HepG2 (cell line): ENCODE results near the gene AARSD1. TPM values are rescaled to one million over a fixed set of nuclear protein-coding genes. Genes with fewer than 3 reads are reported as not detected.

Experiments
- AKAP8 ChIP-seq: sonication (generic); formaldehyde crosslinking; IDR thresholded peaks from 2 replicates; pipeline ENCODE4 v1.5.1; 2020; ENCODE audit warnings: mild to moderate bottlenecking, missing genetic modification reagents
- ARHGAP35 ChIP-seq: sonication (generic); formaldehyde crosslinking; IDR thresholded peaks from 2 replicates; pipeline ENCODE4 v1.9.0; 2022; ENCODE audit warnings: mild to moderate bottlenecking, inconsistent platforms, moderate library complexity, missing genetic modification reagents, borderline replicate concordance
- ATF7 ChIP-seq, 2 experiments: fragments of 450-650 bp in 1 of 2; sonication (generic) in 1 of 2; formaldehyde crosslinking in 1 of 2; IDR thresholded peaks; 2 replicates each; pipeline versions ENCODE4 v1.4.0 to v1.6.1; 2016 to 2020; ENCODE audit warnings: antibody characterized with exemption in 1 of 2, mild to moderate bottlenecking in 1 of 2, missing genetic modification reagents in 1 of 2
- BRCA1 ChIP-seq: sonication (generic); formaldehyde crosslinking; IDR thresholded peaks from 2 replicates; pipeline ENCODE4 v1.4.0; 2020; ENCODE audit warnings: missing genetic modification reagents
- GTF3A ChIP-seq: sonication (generic); formaldehyde crosslinking; conservative IDR thresholded peaks from 2 replicates; pipeline ENCODE4 v1.4.0; 2020; ENCODE audit warnings: mild to moderate bottlenecking, missing genetic modification reagents
- KAT8 ChIP-seq: IDR thresholded peaks from 2 replicates; pipeline ENCODE4 v1.6.1; 2016; ENCODE audit warnings: missing genetic modification reagents, missing compliant biosample characterization
- MYNN ChIP-seq: sonication (generic); formaldehyde crosslinking; IDR thresholded peaks from 2 replicates; pipeline ENCODE4 v1.4.0; 2020; ENCODE audit warnings: mild to moderate bottlenecking, low read depth, missing genetic modification reagents
- NR2F2 ChIP-seq: IDR thresholded peaks from 2 replicates; pipeline ENCODE4 v1.6.1; 2012; ENCODE audit warnings: low read depth, inconsistent platforms, borderline replicate concordance
- ONECUT2 ChIP-seq: sonication (generic); formaldehyde crosslinking; IDR thresholded peaks from 2 replicates; pipeline ENCODE4 v1.4.0; 2020; ENCODE audit warnings: missing genetic modification reagents
- PAWR ChIP-seq: sonication (generic); formaldehyde crosslinking; IDR thresholded peaks from 2 replicates; pipeline ENCODE4 v1.4.0; 2020; ENCODE audit warnings: missing genetic modification reagents, mild to moderate bottlenecking, borderline replicate concordance
- RAD21 ChIP-seq: fragments of 450-650 bp; formaldehyde crosslinking; IDR thresholded peaks from 2 replicates; pipeline ENCODE4 v1.5.0; 2020; ENCODE audit warnings: mild to moderate bottlenecking
- RXRA ChIP-seq: sonication (generic); formaldehyde crosslinking; IDR thresholded peaks from 2 replicates; pipeline ENCODE4 v1.5.1; 2020; ENCODE audit warnings: missing genetic modification reagents
- SALL1 ChIP-seq: sonication (generic); formaldehyde crosslinking; IDR thresholded peaks from 2 replicates; pipeline ENCODE4 v1.8.0; 2022; ENCODE audit warnings: mild to moderate bottlenecking, missing genetic modification reagents
- TRIM24 ChIP-seq: sonication (generic); formaldehyde crosslinking; IDR thresholded peaks from 2 replicates; pipeline ENCODE4 v1.8.0; 2022; ENCODE audit warnings: mild to moderate bottlenecking, missing genetic modification reagents
- ZFY ChIP-seq: sonication (generic); formaldehyde crosslinking; IDR thresholded peaks from 2 replicates; pipeline ENCODE4 v1.4.0; 2020; ENCODE audit warnings: missing genetic modification reagents
- ZKSCAN8 ChIP-seq: IDR thresholded peaks from 2 replicates; pipeline ENCODE4 v1.6.1; 2016; ENCODE audit warnings: borderline replicate concordance, missing genetic modification reagents, missing compliant biosample characterization
- ZMAT3 ChIP-seq: sonication (generic); formaldehyde crosslinking; conservative IDR thresholded peaks from 2 replicates; pipeline ENCODE4 v1.7.0; 2021; ENCODE audit warnings: missing genetic modification reagents
- ZNF121 ChIP-seq: sonication (generic); formaldehyde crosslinking; IDR thresholded peaks from 2 replicates; pipeline ENCODE4 v1.5.0; 2020; ENCODE audit warnings: mild to moderate bottlenecking, missing genetic modification reagents
- ZNF253 ChIP-seq: sonication (generic); formaldehyde crosslinking; IDR thresholded peaks from 2 replicates; pipeline ENCODE4 v1.8.0; 2022; ENCODE audit warnings: mild to moderate bottlenecking, missing genetic modification reagents, borderline replicate concordance
- ZNF256 ChIP-seq: sonication (generic); formaldehyde crosslinking; conservative IDR thresholded peaks from 2 replicates; pipeline ENCODE4 v1.4.0; 2020; ENCODE audit warnings: missing genetic modification reagents
- ZNF317 ChIP-seq: sonication (generic); formaldehyde crosslinking; IDR thresholded peaks from 2 replicates; pipeline ENCODE4 v1.5.0; 2020; ENCODE audit warnings: mild to moderate bottlenecking, missing genetic modification reagents
- ZNF335 ChIP-seq: sonication (generic); formaldehyde crosslinking; IDR thresholded peaks from 2 replicates; pipeline ENCODE4 v1.4.0; 2020; ENCODE audit warnings: missing genetic modification reagents
- ZNF343 ChIP-seq: sonication (generic); formaldehyde crosslinking; IDR thresholded peaks from 2 replicates; pipeline ENCODE4 v1.4.0; 2020; ENCODE audit warnings: mild to moderate bottlenecking, missing genetic modification reagents
- ZNF468 ChIP-seq: sonication (generic); formaldehyde crosslinking; IDR thresholded peaks from 2 replicates; pipeline ENCODE4 v1.8.0; 2022; ENCODE audit warnings: mild to moderate bottlenecking, moderate library complexity, missing genetic modification reagents
- ZNF510 ChIP-seq: sonication (generic); formaldehyde crosslinking; IDR thresholded peaks from 2 replicates; pipeline ENCODE4 v1.4.0; 2020; ENCODE audit warnings: low read depth, mild to moderate bottlenecking, missing genetic modification reagents
- ZNF556 ChIP-seq: sonication (generic); formaldehyde crosslinking; IDR thresholded peaks from 2 replicates; pipeline ENCODE4 v1.4.0; 2020; ENCODE audit warnings: mild to moderate bottlenecking, missing genetic modification reagents, borderline replicate concordance
- ZNF737 ChIP-seq: sonication (generic); formaldehyde crosslinking; IDR thresholded peaks from 2 replicates; pipeline ENCODE4 v1.5.0; 2020; ENCODE audit warnings: missing genetic modification reagents, mild to moderate bottlenecking, borderline replicate concordance
- ZSCAN25 ChIP-seq: sonication (generic); formaldehyde crosslinking; IDR thresholded peaks from 2 replicates; pipeline ENCODE4 v1.8.0; 2022; ENCODE audit warnings: mild to moderate bottlenecking, missing genetic modification reagents
- polyA plus RNA-seq, 8 experiments: library from polyadenylated mRNA; depleted of rRNA in 3 of 8; stranded (reverse) in 7 of 8; unstranded in 1 of 8; fragments of >200 nt; fragmentation: Illumina TruSeq in 4 of 8; extraction: Trizol in 4 of 8; gene quantifications; 2 replicates each; pipeline versions ENCODE4 v1.2.1 to v1.2.3, GENCODE V29; 2011 to 2016; ENCODE audit warnings: low read depth in 4 of 8, missing spikeins in 1 of 8, mixed read lengths in 1 of 8; ENCODE audit not compliant: insufficient read depth in 1 of 8
- total RNA-seq, 5 experiments: library from RNA; depleted of rRNA; stranded (reverse); fragments of >200 nt; fragmentation: Illumina TruSeq; extraction: Trizol; gene quantifications; 2 replicates each; pipeline ENCODE4 v1.2.3, GENCODE V29; 2016; ENCODE audit warnings: low read depth in 1 of 5
- TF ChIP-seq, protein P1 (sequence below): sonication (generic); formaldehyde crosslinking; IDR thresholded peaks from 2 replicates; pipeline ENCODE4 v1.5.1; 2020; ENCODE audit warnings: mild to moderate bottlenecking, missing genetic modification reagents, borderline replicate concordance
- TF ChIP-seq, protein P2 (sequence below): fragments of 450-650 bp; IDR thresholded peaks from 2 replicates; pipeline ENCODE4 v1.6.1; 2017; ENCODE audit warnings: mild to moderate bottlenecking

Gene AARSD1
- total and polyA plus RNA-seq, 2 of the 13 experiments (the other 11 are each of a cell fraction or from before 2014, with no cell fraction given), result 24.7 to 29.3 TPM

DNA sequence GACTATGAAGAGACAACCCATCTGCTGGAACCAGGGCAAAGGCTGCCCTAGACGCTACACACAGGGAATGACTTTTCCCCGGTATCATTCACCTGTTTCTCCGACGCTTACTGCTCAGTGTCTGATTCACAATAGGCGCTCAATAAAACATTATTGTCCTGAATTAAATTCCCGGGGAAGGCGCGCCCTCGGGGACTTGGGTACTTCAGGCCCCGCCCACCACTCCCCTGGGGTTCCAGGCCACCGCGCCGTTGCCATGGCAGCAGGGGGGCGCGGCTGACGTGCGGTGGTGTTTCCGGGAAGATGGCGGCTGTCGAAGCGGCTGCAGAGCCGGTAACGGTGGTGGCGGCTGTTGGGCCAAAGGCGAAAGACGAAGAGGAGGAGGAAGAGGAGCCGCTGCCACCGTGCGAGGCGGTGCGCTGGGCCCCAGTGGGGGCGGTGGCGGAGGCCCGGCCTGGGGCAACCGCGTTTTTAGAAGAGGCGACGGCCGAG, 16.1 kb upstream of the AARSD1 start, which contains the start of gene RUNDC1 (continued):
- TF ChIP-seq RXRA (CRISPR knock-in tag), result peak; percentile 52
- TF ChIP-seq ZNF256 (CRISPR knock-in tag), result no peak
- peak; percentile 83; the same call in 1 of the 2 replicates for TF ChIP-seq ZNF468
- no peak for TF ChIP-seq ZSCAN25 (CRISPR knock-in tag)
- 0 out of 2 replicates have a peak, but pooled peaks have one; percentile 42 for TF ChIP-seq ZKSCAN8 (CRISPR knock-in tag)
- peak; percentile 7; the same call in 1 of the 2 replicates for TF ChIP-seq NR2F2
- TF ChIP-seq, protein P1, sequence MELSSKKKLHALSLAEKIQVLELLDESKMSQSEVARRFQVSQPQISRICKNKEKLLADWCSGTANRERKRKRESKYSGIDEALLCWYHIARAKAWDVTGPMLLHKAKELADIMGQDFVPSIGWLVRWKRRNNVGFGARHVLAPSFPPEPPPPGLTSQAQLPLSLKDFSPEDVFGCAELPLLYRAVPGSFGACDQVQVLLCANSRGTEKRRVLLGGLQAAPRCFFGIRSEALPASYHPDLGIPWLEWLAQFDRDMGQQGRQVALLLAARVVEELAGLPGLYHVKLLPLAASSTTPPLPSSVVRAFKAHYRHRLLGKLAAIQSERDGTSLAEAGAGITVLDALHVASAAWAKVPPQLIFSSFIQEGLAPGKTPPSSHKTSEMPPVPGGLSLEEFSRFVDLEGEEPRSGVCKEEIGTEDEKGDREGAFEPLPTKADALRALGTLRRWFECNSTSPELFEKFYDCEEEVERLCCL, result no peak
- TF ChIP-seq ZNF737 (CRISPR knock-in tag), result no peak
- no peak for TF ChIP-seq ONECUT2
- no peak for TF ChIP-seq ZNF556 (CRISPR knock-in tag)
- no peak for TF ChIP-seq TRIM24 (CRISPR knock-in tag)
- TF ChIP-seq, protein P2, sequence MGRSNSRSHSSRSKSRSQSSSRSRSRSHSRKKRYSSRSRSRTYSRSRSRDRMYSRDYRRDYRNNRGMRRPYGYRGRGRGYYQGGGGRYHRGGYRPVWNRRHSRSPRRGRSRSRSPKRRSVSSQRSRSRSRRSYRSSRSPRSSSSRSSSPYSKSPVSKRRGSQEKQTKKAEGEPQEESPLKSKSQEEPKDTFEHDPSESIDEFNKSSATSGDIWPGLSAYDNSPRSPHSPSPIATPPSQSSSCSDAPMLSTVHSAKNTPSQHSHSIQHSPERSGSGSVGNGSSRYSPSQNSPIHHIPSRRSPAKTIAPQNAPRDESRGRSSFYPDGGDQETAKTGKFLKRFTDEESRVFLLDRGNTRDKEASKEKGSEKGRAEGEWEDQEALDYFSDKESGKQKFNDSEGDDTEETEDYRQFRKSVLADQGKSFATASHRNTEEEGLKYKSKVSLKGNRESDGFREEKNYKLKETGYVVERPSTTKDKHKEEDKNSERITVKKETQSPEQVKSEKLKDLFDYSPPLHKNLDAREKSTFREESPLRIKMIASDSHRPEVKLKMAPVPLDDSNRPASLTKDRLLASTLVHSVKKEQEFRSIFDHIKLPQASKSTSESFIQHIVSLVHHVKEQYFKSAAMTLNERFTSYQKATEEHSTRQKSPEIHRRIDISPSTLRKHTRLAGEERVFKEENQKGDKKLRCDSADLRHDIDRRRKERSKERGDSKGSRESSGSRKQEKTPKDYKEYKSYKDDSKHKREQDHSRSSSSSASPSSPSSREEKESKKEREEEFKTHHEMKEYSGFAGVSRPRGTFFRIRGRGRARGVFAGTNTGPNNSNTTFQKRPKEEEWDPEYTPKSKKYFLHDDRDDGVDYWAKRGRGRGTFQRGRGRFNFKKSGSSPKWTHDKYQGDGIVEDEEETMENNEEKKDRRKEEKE, result no peak
- no peak for TF ChIP-seq BRCA1 (CRISPR knock-in tag)
- TF ChIP-seq ARHGAP35 (CRISPR knock-in tag), result 0 out of 2 replicates have a peak, but pooled peaks have one; percentile 13
- no peak for TF ChIP-seq MYNN
- no peak for TF ChIP-seq ZNF317
- no peak for TF ChIP-seq ZFY (CRISPR knock-in tag)
- TF ChIP-seq ZNF253 (CRISPR knock-in tag), result no peak
- no peak for TF ChIP-seq ZNF343 (CRISPR knock-in tag)
- no peak; the same call in 1 of the 2 replicates for TF ChIP-seq SALL1 (CRISPR knock-in tag)
- TF ChIP-seq AKAP8 (CRISPR knock-in tag), result no peak
- no peak for TF ChIP-seq ZMAT3 (CRISPR knock-in tag)
- TF ChIP-seq ZNF510 (CRISPR knock-in tag), result 0 out of 2 replicates have a peak, but pooled peaks have one; percentile 4
- TF ChIP-seq PAWR (CRISPR knock-in tag), result no peak
- TF ChIP-seq GTF3A, result no peak
- TF ChIP-seq ZNF121 (CRISPR knock-in tag), result no peak
- TF ChIP-seq ATF7 (IDR thresholded peaks at IDR 0.05), result no peak
- no peak for TF ChIP-seq ATF7 (CRISPR knock-in tag; IDR thresholded peaks at IDR 0.05)
- peak; percentile 16; the same call in 1 of the 2 replicates for TF ChIP-seq ZNF335 (CRISPR knock-in tag)
- no peak for TF ChIP-seq RAD21 (CRISPR knock-in tag)
- peak; percentile 65 for TF ChIP-seq KAT8
